ENCODE results near the gene SESN3.
"Not testable (repeated sequence)": the region's sequence is repeated elsewhere in the genome, so short reads cannot be mapped to it uniquely, and the experiment has no call there.

SESN3 gene

GRCh38 chr11:95212609-95213008 is 18.4 kb downstream of the SESN3 start:
- DNase-seq, result no peak

GRCh38 chr11:95209535-95209934 is 21.5 kb downstream of the SESN3 start:
- not testable (repeated sequence) for DNase-seq

DNA sequence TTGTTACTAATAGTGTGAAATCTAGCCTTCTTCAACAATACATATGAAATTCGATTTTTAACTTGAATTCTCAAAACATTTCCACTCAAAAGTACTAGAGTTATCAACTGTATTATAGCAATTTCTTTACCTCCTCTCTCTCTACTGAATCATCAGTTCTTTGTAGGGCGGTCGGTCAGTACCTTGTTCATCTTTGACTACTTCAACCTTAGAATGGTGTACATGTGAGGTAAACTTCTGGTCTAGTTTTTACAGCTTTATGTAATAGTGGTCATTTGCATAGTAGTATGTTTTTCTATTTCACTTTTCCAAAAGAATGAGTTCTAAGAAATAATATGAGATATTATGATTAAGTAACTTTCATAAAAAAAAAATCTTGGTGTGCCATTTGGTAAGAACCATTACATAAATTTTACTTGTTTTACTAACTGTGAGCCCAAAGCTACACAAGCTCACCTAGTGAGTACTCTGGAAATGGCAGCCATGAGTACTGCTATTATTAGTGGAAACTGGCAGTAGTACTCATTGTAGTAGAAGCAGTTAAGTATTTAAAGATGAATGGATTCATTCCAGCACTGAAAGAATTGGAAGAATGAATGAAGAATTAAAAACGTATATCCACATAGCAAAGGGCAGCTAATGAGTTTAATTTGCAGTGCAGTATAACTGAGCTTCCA is 30.1 kb downstream of the SESN3 start:
- DNase-seq, result no peak

GRCh38 chr11:95195831-95196230 is 35.2 kb downstream of the SESN3 start:
- no peak for DNase-seq

DNA sequence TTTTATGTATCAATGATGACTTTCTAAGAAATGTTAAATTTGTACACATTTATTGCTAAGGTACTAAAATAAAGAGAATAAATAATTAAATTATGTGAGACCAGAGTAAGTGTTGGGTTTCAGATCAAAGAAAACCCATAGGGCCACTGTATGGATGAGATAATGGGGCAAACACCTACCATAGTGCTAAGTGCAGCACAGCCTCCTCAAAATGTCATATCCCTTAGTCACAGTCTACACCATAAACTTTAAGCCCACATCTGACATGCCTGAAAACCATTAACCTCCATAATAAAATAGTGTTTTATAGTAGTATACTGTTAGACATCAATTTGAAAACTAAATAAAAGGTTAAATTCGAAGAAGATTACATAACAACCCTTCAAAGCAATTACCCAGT is 37.5 kb downstream of the SESN3 start:
- DNase-seq, result peak; percentile 2

DNA sequence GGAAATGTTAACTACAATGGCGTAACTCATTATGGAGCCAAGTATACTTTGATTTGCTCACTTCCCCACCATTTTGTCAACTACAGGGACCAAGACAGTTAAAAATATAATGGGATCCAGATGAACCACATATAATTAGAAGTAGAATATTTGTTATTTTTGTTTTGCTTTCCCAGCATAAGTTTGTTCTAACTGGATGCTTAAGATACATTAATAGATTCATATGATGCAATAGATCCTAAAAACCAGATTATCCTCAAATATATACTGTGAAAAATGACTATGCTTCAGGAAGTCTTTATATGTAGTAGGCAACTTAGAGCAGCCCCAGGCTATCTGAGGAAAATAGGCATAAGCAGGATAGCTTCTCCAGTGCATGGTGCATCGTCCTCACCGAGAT is 38.3 kb downstream of the SESN3 start:
- DNase-seq, result no peak

GRCh38 chr11:95187723-95188122 is 43.3 kb downstream of the SESN3 start:
- no peak for DNase-seq

DNA sequence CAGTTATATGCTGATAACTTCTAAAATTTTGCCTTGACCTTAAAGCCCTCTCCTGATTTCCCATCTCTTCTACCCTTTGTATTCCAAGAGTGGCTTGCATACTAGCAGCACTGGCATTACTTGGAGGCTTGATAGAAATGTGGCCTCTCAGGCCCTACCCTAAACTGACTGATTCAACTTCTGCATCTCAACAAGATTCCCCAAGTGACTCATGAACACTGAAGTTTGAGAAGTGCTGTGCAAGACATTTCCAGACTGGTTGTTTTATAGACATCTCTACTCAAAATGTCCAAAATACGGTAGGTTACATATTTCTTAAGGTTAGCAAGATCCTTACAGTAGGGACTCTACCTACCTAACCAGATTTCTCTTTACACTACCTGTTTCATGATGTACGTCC is 48.6 kb downstream of the SESN3 start:
- no peak for DNase-seq

- no peak for DNase-seq
Observed at GRCh38 chr11:95175818-95176380, 55.1 kb downstream of the SESN3 start.

GRCh38 chr11:95170294-95170693 is 60.7 kb downstream of the SESN3 start:
- no peak for DNase-seq

DNA sequence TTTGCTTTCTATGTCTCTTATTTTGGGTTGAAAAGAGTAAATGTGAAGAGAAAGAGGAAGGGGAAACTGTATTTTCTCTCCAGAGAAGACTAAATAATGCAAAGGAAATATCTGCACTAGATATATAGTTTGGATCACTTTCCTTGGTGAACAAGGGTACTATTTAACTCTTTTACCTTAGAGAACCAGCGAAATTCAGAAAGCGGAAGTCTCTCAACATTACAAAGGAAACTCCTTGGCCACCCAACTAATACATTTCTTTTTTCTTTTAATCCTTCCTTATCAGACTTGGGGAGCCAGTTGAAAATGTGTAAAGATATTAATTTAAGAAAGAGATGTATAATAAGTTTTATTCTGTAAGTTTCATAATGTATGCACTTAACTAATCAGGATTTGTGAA is 64.2 kb downstream of the SESN3 start:
- DNase-seq, result no peak

- DNase-seq, result no peak
Observed at GRCh38 chr11:95165638-95166037, 65.4 kb downstream of the SESN3 start.

DNA sequence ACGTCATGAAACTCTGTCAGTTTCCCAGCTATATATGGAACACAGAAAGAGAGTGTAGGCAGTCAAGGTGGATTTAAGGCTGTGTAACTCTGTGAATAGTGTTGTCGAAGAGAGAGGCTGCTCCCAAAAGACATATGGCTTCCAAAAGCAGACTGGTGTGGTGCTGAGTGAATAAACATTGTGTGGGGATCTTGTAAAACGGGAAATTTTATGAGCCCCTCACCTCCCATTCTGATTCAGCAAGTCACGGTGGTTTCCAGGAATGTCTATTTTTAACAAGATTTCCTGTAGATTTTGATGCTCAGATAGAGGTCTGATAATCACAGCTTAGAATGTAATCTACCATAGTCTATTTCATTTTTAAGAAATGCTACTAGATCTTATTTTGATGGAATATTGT is 67.9 kb downstream of the SESN3 start:
- DNase-seq, result no peak

DNA sequence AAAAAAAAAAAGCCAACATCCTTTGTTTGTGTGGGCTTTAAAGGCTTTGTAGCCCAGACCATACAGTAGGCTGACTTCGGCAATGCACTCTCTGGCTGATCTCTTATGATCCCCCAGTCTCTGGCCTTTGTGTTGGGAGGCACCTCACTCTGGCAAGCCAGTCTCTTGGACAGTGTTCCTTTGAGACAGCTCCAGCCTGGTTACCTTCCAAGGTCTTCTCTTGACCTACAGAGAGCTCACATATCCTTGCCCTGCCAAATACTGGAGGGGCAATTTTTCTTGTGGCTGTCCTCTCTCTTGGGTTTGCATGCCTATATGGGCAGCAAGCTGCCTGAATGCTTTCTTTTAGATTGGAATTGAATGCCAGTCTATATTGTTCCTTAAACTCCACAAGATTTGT is 69.8 kb downstream of the SESN3 start:
- no peak for DNase-seq

- peak; percentile 15 for DNase-seq
Observed at GRCh38 chr11:95157824-95158223, 73.2 kb downstream of the SESN3 start.

DNA sequence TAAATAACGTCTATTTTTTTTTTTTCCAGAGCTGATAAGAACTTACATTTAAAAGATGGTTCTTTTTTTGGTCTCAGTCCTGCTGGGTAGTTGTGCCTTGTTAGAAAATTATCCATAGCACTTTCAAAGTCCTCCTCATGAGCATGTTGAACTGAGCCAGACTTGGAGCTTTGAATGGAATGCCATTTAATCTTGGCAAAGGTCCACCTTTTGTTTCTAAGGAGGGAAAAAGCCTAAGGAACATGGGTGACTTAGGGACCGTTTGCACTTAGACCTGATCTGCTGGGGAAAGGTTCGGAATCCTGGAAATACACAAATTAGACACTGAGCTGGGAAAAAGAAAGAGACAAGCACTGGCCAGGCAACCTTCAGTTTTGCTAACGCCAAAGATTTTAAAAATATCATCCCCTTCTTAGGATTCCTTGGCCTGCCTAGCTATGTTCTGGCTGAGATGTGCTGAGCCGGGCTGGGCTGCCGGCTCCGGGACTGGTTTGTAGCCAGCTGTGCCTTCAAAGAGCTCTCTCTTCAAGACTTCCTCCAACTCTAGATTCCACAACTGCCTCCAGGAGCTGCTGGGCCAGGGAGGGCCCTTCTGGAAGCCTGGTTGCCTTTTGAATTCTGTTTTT is 74.0 kb downstream of the SESN3 start:
- DNase-seq, result no peak

DNA sequence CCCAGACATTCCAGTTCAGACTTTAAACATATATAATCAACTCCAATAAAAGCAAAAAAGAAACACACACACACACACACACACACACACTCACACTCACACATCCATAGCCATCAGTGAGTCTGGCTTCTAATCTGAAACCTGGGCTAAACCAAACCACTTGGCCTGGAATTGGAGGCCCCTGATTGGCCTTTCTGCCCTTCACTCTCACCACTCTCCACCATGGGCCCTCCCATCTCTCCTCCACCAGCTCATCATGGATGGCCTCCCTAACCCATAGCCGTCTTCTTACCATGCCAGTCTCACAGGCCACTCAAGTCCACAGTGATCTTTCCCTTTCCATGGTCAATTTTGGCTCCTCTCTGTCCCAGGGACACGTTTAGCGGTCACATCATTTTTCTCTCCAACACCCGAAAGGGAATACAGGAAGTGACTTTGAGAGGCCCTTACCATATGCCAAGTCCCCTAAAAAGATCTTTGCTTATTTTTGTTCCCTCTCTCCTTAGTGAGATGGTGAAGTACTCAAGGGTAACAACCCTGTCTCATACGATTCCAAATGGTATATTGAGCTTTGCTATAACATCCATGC is 74.8 kb downstream of the SESN3 start:
- DNase-seq, result no peak

DNA sequence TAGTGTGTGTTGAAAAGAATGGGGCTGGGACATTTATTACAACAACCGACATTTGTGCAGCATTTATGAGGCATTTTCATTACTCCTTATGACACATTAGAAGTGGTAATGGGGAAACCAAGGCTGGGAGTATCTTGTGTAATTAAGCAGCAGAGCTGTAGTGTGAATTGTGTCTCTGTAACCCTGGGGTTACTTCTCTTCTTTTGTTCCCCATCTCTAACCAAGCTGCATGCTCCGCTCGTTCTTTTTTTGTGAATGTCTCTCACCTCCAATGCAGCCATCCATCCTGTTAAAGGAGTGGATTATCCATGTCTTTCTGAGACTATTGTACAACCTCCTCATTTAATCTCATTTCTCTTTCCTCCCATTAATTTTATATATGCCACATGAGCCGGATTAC is 75.6 kb downstream of the SESN3 start:
- no peak for DNase-seq

- peak; percentile 74 for DNase-seq
Observed at GRCh38 chr11:95154514-95154913, 76.5 kb downstream of the SESN3 start.

- DNase-seq, result peak; percentile 18
Observed at GRCh38 chr11:95153857-95154246, 77.2 kb downstream of the SESN3 start.

- peak; percentile 34 for DNase-seq
Observed at GRCh38 chr11:95152876-95153856, 77.8 kb downstream of the SESN3 start.

- DNase-seq, result peak; percentile 93
Observed at GRCh38 chr11:95150956-95151684, 79.9 kb downstream of the SESN3 start.

Measured in CD4-positive, alpha-beta T cell treated with Interleukin-4 for 4 hours (primary cell).